ENCODE measurements around the gene RBMS1. TPM values are rescaled to one million over a fixed set of nuclear protein-coding genes. Genes with fewer than 3 reads are reported as not detected.

The RBMS1 gene
- total RNA-seq, 3 donors from 2014 or later (not counting 1 experiment from before 2014, with no cell fraction given), result 111 to 167 (median 132) TPM

DNA sequence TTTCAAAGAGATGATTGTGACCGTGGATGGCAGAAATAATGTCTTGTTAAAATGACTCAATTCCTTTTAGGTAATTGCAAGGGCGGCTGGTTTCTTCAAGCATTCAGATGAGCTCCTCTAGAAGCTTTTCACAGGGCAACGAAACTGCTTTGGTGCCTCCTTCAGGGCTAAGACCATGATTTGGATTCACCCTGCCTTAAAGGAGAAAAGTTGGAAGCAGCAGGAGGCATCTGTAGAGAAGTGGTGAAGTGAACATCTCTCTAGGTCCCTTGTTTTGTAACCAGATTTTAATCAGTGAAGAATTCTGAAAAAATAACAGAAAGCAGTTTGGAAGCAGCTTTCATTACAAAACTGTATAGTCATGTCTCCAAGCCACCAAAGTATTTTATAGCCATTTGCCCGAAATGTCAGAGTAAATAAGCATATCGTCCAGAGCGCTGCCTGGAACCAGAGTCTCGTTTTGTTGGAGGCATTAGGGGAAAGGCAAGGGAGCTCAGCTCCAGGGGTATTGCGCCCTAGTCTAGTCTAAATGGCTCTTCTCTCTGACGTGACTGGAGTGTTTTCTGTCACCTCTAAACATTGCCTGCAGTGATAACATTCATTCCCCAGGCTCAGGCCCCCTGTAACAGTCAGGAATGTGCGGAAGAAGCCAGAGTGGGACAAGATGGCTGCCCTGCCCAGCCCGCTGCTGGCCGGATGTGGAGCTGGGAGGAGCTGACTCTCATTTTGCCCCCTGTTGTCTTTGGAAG, 235.7 kb downstream of the RBMS1 start:
- no peak for ATAC-seq
- H3K27me3 ChIP-seq (ENCODE audit: control insufficient read depth, insufficient read depth, low read length), result no peaks in the 10 kb centered on the region
- no peak overlapping the region for H3K4me3 Mint-ChIP-seq
- no peaks in the 10 kb centered on the region for H3K9me3 ChIP-seq (ENCODE audit: control insufficient read depth, insufficient read depth, low read length)
- WGBS (ENCODE audit: insufficient coverage), result 94% methylated on average over 12 of the region's 12 CpGs
- H3K36me3 Mint-ChIP-seq, result no peaks in the 10 kb centered on the region
- H3K27me3 Mint-ChIP-seq (ENCODE audit: low read depth in 2 of 2), result peaks cover 0 to 3% of the 10 kb centered on the region in 2 donors
- H3K4me1 ChIP-seq (ENCODE audit: control insufficient read depth, insufficient read depth, low read length), result no peaks in the 10 kb centered on the region
- H3K36me3 ChIP-seq (ENCODE audit: control insufficient read depth, insufficient read depth, low read length), result no peaks in the 10 kb centered on the region
- peaks cover 0 to 2% of the 10 kb centered on the region in 2 donors for H3K9me3 Mint-ChIP-seq
- no peak overlapping the region for H3K27ac ChIP-seq (ENCODE audit: low read length)
- no peak for DNase-seq
- TF ChIP-seq, protein P1, sequence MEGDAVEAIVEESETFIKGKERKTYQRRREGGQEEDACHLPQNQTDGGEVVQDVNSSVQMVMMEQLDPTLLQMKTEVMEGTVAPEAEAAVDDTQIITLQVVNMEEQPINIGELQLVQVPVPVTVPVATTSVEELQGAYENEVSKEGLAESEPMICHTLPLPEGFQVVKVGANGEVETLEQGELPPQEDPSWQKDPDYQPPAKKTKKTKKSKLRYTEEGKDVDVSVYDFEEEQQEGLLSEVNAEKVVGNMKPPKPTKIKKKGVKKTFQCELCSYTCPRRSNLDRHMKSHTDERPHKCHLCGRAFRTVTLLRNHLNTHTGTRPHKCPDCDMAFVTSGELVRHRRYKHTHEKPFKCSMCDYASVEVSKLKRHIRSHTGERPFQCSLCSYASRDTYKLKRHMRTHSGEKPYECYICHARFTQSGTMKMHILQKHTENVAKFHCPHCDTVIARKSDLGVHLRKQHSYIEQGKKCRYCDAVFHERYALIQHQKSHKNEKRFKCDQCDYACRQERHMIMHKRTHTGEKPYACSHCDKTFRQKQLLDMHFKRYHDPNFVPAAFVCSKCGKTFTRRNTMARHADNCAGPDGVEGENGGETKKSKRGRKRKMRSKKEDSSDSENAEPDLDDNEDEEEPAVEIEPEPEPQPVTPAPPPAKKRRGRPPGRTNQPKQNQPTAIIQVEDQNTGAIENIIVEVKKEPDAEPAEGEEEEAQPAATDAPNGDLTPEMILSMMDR (IDR thresholded peaks at IDR 0.05), result no peak
- no peak overlapping the region for H3K27ac Mint-ChIP-seq
- H3K4me1 Mint-ChIP-seq, result no peaks in the 10 kb centered on the region
- no peak overlapping the region for H3K4me3 ChIP-seq (ENCODE audit: low read length)
- intact Hi-C loops (cut with micrococcal nuclease), result no loop called here

DNA sequence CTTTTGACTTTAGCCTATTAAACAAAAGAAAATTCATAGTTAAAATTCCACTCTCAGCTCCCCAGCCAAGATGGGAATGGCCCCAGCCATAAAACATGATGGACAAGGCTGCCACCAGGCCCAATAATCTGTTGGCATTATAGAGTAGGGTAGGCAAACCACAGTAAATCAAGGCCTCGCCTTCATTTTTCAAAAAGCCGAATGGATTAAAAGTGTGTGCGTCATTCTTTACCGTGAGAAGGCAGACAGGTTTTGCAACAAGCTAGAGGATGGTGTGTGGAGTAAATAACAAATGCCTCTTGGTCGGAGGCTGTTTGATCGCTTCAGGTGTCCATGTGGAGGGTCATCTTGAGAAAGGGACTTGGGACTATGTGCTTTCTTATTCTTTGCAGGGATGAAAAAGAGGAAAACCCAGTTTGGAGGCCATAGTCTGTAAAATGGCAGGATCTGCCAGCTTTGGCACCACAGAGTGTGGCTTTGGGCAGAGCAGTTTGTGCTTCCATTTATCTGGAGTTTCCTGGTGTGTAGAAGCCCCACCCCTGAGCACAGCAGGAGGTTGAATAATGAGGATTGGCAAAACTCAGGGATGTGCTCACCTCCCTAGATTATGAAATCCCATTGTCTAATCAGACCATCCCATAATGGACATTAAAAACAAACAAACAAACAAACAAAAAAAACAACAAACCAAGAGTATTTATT, 236.4 kb downstream of the RBMS1 start:
- Histone ChIP-seq H3K36me3 (ENCODE audit: control insufficient read depth, insufficient read depth, low read length) (no peaks in the 10 kb centered on the region), H3K27me3 (ENCODE audit: control insufficient read depth, insufficient read depth, low read length) (no peaks in the 10 kb centered on the region), H3K4me1 (ENCODE audit: control insufficient read depth, insufficient read depth, low read length) (no peaks in the 10 kb centered on the region), H3K9me3 (ENCODE audit: control insufficient read depth, insufficient read depth, low read length) (no peaks in the 10 kb centered on the region), H3K27ac (ENCODE audit: low read length) (no peak overlapping the region), H3K4me3 (ENCODE audit: low read length) (no peak overlapping the region)
- 99% methylated on average over 6 of the region's 6 CpGs for WGBS (ENCODE audit: insufficient coverage)
- TF ChIP-seq, protein P1 (IDR thresholded peaks at IDR 0.05), result no peak
- peaks cover 0 to 3% of the 10 kb centered on the region in 2 donors for H3K27me3 Mint-ChIP-seq (ENCODE audit: low read depth in 2 of 2)
- peaks cover 0 to 2% of the 10 kb centered on the region in 2 donors for H3K9me3 Mint-ChIP-seq
- intact Hi-C loops (cut with micrococcal nuclease), result no loop called here
- no peaks in the 10 kb centered on the region for H3K36me3 Mint-ChIP-seq
- H3K4me3 Mint-ChIP-seq, result no peak overlapping the region
- ATAC-seq, result no peak
- H3K27ac Mint-ChIP-seq, result no peak overlapping the region
- peaks cover 0 to 3% of the 10 kb centered on the region in 2 donors for H3K4me1 Mint-ChIP-seq
- no peak for DNase-seq

GRCh38 chr2:160256507-160256906, 237.1 kb downstream of the RBMS1 start:
- Histone ChIP-seq H3K4me3 (ENCODE audit: low read length) (no peak overlapping the region), H3K4me1 (ENCODE audit: control insufficient read depth, insufficient read depth, low read length) (no peaks in the 10 kb centered on the region), H3K36me3 (ENCODE audit: control insufficient read depth, insufficient read depth, low read length) (no peaks in the 10 kb centered on the region), H3K27ac (ENCODE audit: low read length) (no peak overlapping the region), H3K9me3 (ENCODE audit: control insufficient read depth, insufficient read depth, low read length) (no peaks in the 10 kb centered on the region), H3K27me3 (ENCODE audit: control insufficient read depth, insufficient read depth, low read length) (no peaks in the 10 kb centered on the region)
- Mint-ChIP-seq H3K27ac (no peak overlapping the region), H3K4me1 (peaks cover 0 to 3% of the 10 kb centered on the region in 2 donors), H3K9me3 (peaks cover 0 to 2% of the 10 kb centered on the region in 2 donors), H3K36me3 (no peaks in the 10 kb centered on the region), H3K4me3 (no peak overlapping the region), H3K27me3 (ENCODE audit: low read depth in 2 of 2) (peaks cover 0 to 3% of the 10 kb centered on the region in 2 donors)
- TF ChIP-seq, protein P1 (IDR thresholded peaks at IDR 0.05), result no peak
- WGBS (ENCODE audit: insufficient coverage), result 80% methylated on average over 1 of the region's 1 CpG
- no peak for ATAC-seq
- intact Hi-C loops (cut with micrococcal nuclease), result no loop called here
- DNase-seq, result no peak
